SKM-1 (cell line): ENCODE results near the gene LAG3.

ENCODE experiments used
- DNase-seq: peaks from one replicate; lab custom pipeline; 2025; ENCODE audit not compliant: unreplicated experiment; lab: John Stamatoyannopoulos, UW

LAG3 gene

DNA sequence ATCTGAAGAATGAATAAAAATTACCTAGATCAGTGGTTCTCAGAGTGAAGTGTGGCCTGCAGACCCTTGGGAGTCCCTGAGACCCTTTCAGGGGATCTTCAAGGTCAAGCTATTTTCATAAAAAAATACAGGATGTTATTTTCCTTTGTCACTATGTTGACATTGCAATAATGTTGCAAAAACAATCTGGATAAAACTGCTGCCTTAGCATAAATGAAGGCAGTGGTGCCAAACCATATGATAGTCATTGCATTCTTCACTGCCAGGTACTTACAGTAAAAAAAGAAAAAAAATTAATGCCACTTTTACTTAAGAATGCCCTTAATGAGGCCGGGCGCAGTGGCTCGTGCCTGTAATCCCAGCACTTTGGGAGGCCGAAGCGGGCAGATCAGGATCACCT is 15.0 kb downstream of the LAG3 start:
- DNase-seq: no peak

DNA sequence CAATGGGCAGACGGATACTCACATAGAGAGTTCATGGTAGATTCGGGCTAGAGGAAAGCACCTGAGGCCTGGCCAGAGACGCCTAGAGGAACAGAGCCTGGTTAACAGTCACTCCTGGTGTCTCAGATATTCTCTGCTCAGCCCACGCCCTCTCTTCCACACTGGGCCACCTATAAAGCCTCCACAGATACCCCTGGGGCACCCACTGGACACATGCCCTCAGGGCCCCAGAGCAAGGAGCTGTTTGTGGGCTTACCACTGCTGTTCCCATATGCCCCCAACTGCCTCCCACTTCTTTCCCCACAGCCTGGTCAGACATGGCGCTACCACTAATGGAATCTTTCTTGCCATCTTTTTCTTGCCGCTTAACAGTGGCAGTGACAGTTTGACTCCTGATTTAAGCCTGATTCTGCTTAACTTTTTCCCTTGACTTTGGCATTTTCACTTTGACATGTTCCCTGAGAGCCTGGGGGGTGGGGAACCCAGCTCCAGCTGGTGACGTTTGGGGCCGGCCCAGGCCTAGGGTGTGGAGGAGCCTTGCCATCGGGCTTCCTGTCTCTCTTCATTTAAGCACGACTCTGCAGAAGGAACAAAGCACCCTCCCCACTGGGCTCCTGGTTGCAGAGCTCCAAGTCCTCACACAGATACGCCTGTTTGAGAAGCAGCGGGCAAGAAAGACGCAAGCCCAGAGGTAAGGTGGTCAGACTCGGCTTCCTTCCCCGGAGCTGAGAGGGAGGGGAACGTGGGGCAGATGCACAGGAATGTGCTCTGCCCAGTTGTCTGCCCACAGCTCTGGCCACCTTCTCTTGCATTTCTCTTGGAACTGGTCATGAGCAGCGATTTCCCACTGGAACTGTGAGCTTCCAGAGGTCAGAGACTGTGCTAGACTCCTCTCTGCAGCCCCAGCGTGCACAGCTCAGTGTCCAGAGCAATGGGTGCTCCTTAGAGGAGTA is 16.9 kb downstream of the LAG3 start, which contains the start of gene CD4:
CD4 (plus strand) TSS at position 557 of the 953 bp plus-strand sequence. CDS start 10,611 bp downstream, outside the sequence.
- DNase-seq: no peak

DNA sequence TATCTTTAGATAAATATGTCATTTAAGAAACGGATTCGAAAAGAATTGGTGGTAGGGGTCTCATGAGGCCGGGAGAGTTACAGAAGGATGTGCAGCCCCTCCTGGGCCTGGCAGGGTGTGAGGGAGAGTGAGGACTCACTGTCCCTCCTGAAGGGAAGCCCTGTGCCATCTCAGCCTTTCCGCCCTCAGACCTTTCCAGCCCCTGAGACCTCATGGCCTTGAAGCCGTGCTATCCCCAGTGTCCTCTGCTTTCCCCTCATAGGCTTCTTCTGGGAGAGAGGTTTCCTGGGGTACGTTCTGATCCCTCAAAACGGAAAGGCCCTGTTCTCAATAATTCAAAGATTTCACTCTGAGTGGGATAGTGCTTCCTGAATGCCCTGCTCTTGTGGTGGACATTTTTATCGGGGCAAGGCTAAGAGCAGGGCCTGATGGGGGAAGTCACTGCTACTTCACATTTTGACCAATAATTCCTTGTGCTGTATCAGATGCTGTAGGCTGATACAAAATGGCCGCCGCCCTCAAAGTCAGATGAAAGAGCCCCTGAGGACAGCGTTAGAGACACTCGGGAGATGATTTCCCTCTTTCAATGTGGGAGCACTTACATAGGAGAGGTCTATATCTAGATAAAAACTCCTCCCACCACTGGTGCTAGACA is 18.3 kb downstream of the LAG3 start:
- no peak for DNase-seq

DNA sequence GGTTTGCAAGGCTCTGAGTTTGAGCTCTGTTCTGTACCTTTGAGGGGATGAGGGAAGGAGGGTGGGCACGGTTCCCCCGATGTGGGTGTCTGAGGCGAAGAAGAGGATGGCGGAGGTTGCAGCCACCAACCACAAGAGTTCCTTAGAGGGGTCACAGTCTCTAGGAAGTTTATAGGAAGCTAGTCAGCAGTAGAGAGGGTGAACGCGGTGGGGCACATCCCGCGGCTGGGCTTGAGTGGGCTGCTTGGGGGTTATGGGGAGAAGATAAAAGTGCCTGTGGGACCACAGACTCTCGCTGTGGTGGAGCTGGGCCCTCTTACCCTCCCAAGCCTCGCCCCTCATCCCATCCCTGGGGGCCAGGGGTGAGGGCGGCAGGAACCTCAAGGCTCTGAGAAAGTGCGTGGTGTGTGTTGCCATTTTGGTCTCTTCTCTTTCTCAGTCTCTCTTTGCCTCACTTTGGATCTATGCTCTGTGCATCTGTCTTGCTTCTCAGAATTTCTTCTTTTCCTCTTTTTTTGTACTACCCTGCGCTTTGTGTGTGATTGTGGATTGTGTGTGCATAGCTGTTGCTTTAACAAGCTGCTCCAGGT is 19.7 kb downstream of the LAG3 start:
- DNase-seq: no peak

DNA sequence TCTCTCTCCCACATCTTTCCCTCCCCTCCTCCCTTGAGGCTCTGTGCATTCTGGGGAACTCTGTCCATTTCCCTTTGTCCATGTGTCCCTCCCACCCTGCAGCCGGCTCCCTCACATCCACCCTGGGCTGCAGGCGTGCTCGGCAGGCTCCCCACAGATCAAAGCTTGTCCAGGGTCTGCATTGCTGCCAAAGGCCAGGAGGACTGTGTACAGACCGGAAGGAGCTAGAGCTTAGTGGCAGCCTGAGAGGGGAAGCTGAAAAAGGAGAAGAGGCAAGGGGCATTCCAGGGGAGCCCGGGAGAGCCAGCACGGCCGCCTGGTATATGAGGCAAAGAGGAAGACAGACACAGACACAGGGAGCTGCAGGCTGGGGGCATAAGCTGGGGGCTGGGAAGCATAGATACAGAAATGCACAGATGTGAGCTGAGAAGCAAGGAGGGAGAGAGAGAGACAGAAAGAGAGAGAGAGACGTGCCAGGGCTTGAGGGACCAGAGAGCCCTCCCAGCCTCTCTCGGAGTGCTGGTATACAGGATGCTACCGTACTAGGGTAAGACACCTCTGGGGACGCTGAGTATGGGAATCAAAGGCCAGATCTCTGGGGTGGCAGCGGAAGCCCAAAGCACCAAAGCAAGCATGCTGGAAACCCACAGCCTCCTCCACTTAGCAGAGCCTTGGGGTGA is 20.3 kb downstream of the LAG3 start:
- DNase-seq: peak; percentile 42

DNA sequence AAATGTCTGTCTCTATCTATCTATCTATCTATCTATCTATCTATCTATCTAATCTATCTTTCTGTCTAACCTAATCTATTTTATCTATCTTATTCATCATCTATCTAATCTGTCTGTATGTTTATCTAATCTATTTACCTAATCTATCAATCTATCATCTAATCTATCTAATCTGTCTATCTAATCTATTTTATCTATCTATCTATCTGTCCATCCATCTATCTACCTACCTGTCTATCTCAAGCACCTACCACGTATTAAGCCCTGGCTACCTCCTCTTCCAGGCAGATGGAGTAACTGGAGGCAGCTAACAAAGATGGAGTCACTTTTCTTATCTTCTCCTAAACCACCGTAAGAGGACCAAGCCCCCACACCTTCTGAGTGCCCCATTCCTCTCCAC is 22.8 kb downstream of the LAG3 start:
- DNase-seq: no peak

DNA sequence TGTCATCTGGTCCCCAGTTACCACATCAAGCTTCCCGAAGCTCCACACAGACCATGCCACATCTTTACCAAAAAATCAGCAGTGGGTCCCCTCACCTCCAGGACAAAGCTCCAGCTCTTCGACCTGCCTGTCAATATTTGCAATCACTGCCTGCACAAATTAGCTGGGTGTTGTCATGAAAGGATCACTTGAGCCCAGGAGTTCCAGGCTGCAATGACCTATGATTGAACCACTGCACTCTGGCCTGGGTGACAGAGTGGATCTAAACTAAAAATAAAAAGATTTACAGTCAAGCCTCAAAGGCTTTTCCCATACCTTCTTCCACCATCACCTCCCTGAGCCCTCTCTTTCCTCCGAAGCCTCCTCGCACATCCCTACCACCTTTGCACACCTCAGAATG is 24.3 kb downstream of the LAG3 start:
- DNase-seq: no peak

DNA sequence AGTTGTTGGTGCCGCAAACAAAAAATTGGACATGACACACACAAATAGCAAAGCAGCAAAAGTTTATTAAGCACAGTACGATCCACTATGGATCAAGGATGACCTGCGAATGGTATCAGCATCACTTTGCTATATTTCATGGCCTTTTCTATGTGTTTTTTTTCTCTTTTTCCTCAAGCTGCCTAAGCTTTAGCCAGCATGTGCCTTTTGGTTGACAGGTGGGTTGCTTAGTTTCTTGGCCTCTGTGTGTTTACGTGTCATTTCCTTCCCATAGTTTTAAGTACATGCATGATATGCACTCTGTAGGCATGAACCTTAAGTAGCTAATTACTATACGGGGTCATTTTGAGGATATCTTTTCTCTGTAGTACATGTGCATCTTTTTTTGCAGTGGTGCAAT is 26.8 kb downstream of the LAG3 start:
- no peak for DNase-seq

DNA sequence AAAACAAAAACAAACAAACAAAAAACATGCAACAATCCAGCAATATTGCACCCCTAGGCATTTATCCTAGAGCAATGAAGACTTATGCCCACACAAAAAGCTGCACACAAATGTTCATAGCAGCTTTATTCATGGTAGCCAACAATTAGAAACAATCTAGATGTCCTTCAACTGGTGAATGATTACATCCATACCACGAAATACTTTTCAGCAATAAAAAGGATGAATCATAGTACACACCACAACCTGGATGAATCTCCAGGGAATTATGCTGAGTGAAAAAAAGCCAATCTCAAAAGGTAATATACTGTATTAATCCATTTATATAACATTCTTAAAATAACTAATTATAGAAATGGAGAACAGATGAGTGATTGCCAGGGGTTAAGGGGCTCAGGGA is 34.9 kb downstream of the LAG3 start:
- DNase-seq: no peak

DNA sequence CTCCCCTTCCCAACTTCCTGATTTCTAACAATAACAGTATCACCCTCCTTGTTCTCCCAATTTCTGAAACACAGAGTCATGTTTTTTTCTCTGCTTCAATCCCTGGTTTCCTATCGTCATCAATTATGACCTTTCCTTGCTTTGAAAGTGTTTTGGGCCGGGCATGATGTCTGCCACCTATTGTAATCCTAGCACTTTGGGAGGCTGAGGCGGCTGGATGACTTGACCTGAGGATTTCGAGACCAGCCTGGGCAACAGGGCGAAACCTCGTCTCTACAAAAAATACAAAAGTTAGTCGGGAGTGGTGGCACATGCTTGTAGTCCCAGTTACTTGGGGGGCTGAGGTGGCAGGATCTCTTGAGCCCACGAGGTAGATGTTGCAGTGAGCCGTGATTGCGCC is 36.7 kb downstream of the LAG3 start:
- no peak for DNase-seq

DNA sequence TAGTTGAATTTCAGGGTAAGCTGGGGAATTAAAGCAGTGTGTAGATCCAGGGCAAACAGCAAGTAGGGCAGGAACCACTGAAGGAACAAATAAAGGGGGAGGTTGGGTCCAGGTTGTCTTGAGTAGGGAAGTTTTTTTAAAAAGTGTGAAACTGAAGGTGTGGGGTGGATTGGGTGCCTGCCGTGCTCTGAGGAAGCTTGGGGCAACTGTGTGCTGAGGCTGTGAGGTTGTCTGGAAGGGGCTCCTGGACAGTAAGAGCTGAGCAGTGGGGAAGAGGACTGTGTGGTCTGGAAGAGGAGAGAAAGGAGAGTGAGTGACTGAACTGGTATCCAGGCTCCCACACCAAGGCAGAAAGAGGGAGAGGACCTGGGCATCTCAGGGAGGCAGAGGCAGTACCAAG is 38.4 kb downstream of the LAG3 start:
- no peak for DNase-seq

DNA sequence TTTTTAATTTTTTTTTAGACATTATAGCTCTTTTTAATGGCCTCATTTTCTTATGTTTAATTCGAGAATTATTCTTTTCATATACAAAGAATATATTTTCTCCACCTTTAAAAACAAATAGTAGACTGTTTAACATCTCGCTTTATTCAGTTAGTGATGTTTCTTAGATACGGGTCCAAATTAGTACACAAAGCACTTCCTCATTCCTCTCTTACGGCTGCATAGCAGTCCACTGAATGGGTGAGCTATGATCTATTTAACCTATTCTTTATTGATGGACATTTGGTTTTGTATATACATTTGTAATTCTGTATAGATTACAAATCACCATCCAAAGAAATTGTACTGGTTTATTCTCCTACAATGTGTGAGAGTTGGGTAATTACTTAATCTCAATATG is 41.0 kb downstream of the LAG3 start:
- DNase-seq: no peak

DNA sequence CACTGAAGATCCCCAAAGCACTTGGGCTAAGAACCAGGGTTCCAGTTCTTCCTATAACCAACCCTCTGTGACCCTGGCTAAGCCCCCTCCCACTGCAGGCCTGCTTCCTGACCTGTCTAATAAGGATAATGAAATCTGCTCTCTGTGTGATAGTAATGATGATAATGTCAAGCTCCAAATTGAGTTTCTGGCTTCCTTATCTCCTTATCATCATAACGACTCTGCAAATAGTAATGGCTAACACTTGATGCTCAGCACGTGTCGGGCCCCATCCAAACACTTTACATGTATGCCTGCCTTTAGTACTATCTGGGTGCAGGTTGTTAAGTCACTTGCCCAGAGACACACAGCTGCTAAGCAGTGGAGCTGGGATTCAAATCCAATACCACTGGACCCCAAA is 44.3 kb downstream of the LAG3 start:
- no peak for DNase-seq

DNA sequence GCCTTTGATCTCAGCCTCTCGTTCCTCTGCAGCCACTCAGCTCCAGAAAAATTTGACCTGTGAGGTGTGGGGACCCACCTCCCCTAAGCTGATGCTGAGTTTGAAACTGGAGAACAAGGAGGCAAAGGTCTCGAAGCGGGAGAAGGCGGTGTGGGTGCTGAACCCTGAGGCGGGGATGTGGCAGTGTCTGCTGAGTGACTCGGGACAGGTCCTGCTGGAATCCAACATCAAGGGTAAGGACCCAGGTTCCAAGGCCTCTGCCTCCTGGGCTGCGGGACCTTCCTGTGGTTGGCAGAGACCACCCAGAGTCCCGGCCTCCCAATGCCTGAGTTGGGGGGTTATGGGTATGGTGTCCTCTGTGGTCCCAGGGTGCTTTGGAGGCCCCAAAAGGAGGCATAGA is 44.8 kb downstream of the LAG3 start:
- DNase-seq: no peak

DNA sequence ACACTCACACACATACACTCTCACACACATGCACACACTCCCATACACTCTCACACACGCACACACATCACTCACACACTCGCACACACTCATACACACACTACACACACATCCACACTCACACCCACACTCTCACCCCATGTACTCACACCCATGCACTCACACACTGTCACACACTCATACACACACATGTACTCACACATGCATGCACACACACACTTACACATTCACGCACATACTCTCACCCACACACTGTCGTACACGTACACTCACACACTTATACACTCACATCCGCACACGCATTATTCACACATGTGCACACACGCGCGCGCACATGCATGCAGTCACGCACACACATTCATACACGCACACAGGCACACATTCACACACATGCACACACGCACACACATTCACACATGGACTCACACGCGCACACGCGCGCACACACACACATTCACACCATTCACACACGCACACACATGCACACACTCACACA is 45.4 kb downstream of the LAG3 start:
- DNase-seq: no peak

DNA sequence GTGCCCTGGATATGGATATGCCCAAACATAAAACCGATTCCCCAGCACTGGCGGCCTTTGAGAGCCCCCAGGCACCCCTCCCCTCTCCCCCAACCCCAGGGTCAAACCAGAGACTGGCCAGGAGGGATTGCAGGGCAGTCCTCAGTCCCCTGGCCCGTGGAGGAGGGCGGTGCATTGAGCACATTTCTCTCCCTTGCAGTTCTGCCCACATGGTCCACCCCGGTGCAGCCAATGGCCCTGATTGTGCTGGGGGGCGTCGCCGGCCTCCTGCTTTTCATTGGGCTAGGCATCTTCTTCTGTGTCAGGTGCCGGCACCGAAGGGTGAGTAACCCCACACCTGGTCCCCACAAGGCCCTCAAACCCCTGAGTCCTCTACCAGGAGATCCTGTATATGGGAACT is 45.9 kb downstream of the LAG3 start:
- no peak for DNase-seq

DNA sequence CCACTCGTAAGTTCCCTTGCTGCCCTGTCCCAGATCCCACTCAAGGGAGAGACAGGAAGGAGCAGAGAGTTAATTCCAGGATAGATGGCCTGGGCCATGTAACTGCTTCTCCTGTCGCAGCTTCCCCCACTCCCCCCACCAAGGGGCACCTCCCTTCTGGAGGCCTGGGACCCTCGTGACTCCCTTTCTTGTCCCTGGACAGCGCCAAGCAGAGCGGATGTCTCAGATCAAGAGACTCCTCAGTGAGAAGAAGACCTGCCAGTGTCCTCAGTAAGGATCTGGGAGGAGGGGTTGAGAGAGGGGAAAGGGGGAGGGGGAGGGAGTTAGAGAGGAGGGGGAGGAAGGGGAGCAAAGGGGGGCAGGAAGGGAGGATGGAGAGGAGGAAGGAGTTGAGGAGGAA is 46.3 kb downstream of the LAG3 start:
- no peak for DNase-seq

DNA sequence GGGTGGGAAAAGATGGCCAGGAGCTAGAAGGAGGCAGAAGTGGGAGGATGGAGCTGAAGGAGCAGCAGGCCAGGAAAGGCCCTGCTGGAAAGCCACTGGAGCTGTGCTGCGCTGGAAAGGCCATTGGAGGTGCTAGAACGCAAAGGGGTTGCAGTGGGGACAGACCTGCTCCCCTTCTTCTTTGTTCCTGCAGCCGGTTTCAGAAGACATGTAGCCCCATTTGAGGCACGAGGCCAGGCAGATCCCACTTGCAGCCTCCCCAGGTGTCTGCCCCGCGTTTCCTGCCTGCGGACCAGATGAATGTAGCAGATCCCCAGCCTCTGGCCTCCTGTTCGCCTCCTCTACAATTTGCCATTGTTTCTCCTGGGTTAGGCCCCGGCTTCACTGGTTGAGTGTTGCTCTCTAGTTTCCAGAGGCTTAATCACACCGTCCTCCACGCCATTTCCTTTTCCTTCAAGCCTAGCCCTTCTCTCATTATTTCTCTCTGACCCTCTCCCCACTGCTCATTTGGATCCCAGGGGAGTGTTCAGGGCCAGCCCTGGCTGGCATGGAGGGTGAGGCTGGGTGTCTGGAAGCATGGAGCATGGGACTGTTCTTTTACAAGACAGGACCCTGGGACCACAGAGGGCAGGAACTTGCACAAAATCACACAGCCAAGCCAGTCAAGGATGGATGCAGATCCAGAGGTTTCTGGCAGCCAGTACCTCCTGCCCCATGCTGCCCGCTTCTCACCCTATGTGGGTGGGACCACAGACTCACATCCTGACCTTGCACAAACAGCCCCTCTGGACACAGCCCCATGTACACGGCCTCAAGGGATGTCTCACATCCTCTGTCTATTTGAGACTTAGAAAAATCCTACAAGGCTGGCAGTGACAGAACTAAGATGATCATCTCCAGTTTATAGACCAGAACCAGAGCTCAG is 47.0 kb downstream of the LAG3 start:
- no peak for DNase-seq

DNA sequence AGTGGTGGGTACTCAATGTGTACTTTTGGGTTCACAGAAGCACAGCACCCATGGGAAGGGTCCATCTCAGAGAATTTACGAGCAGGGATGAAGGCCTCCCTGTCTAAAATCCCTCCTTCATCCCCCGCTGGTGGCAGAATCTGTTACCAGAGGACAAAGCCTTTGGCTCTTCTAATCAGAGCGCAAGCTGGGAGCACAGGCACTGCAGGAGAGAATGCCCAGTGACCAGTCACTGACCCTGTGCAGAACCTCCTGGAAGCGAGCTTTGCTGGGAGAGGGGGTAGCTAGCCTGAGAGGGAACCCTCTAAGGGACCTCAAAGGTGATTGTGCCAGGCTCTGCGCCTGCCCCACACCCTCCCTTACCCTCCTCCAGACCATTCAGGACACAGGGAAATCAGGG is 47.8 kb downstream of the LAG3 start:
- no peak for DNase-seq
